ENCODE results near the gene HTRA1. TPM values are rescaled to one million over a fixed set of nuclear protein-coding genes. Genes with fewer than 3 reads are reported as not detected.

Gene HTRA1
- polyA plus RNA-seq, 1 donor from 2014 or later = 1.4 TPM

GRCh38 chr10:122484276-122485060, 23.1 kb downstream of the HTRA1 start:
- TF ChIP-seq MXI1 (conservative IDR thresholded peaks at IDR 0.05; ENCODE audit: poor library complexity, severe bottlenecking) (no peak), TAF1 (IDR thresholded peaks at IDR 0.05; ENCODE audit: low read depth) (no peak), CTCF (IDR thresholded peaks at IDR 0.05; ENCODE audit: poor library complexity, severe bottlenecking) (no peak), EZH2 (IDR thresholded peaks at IDR 0.05; ENCODE audit: borderline replicate concordance, insufficient read depth, low read length, poor library complexity, severe bottlenecking) (no peak), EP300 (conservative IDR thresholded peaks at IDR 0.05; ENCODE audit: poor library complexity, severe bottlenecking) (no peak), REST (IDR thresholded peaks at IDR 0.05; ENCODE audit: borderline replicate concordance) (no peak), RAD21 (conservative IDR thresholded peaks at IDR 0.05) (no peak), SMC3 (conservative IDR thresholded peaks at IDR 0.05; ENCODE audit: poor library complexity) (no peak), POLR2AphosphoS5 (IDR thresholded peaks at IDR 0.05) (no peak)
- Histone ChIP-seq H4K20me1 (ENCODE audit: insufficient read depth) (no peaks in the 10 kb centered on the region), H3K9me3 (ENCODE audit: low read length) (no peaks in the 10 kb centered on the region), H3K27ac (ENCODE audit: low read length) (no peak overlapping the region), H3K27me3 (ENCODE audit: insufficient read depth, low read depth, low read length) (no peaks in the 10 kb centered on the region), H3K9me2 (ENCODE audit: insufficient read depth, low read length) (no peaks in the 10 kb centered on the region), H3K4me3 (ENCODE audit: low read length) (no peak overlapping the region), H3K9ac (ENCODE audit: low read length) (no peak overlapping the region), H3K4me2 (ENCODE audit: low read length) (no peak overlapping the region), H2AFZ (ENCODE audit: low read depth, low read length) (no peak overlapping the region), H3F3A (ENCODE audit: insufficient read depth, low read length, poor library complexity, severe bottlenecking) (no peaks in the 10 kb centered on the region), H3K36me3 (ENCODE audit: insufficient read depth, low read length) (no peaks in the 10 kb centered on the region), H3K79me2 (replicated peaks; ENCODE audit: insufficient read depth, low read length) (no peaks in the 10 kb centered on the region)

- Histone ChIP-seq H3K27me3 (ENCODE audit: insufficient read depth, low read depth, low read length) (no peaks in the 10 kb centered on the region), H3K4me2 (ENCODE audit: low read length) (no peak overlapping the region), H3K9me2 (ENCODE audit: insufficient read depth, low read length) (no peaks in the 10 kb centered on the region), H3K9me3 (ENCODE audit: low read length) (no peaks in the 10 kb centered on the region), H4K20me1 (ENCODE audit: insufficient read depth) (no peaks in the 10 kb centered on the region), H3K4me3 (ENCODE audit: low read length) (no peak overlapping the region), H3K79me2 (replicated peaks; ENCODE audit: insufficient read depth, low read length) (no peaks in the 10 kb centered on the region), H3K9ac (ENCODE audit: low read length) (no peak overlapping the region), H2AFZ (ENCODE audit: low read depth, low read length) (no peak overlapping the region), H3K36me3 (ENCODE audit: insufficient read depth, low read length) (no peaks in the 10 kb centered on the region), H3F3A (ENCODE audit: insufficient read depth, low read length, poor library complexity, severe bottlenecking) (no peaks in the 10 kb centered on the region), H3K27ac (ENCODE audit: low read length) (no peak overlapping the region)
- no peak for TF ChIP-seq CTCF (IDR thresholded peaks at IDR 0.05; ENCODE audit: poor library complexity, severe bottlenecking)
- no peak for TF ChIP-seq POLR2AphosphoS5 (IDR thresholded peaks at IDR 0.05)
- no peak for TF ChIP-seq MXI1 (conservative IDR thresholded peaks at IDR 0.05; ENCODE audit: poor library complexity, severe bottlenecking)
- TF ChIP-seq TAF1 (IDR thresholded peaks at IDR 0.05; ENCODE audit: low read depth) = no peak
- TF ChIP-seq EZH2 (IDR thresholded peaks at IDR 0.05; ENCODE audit: borderline replicate concordance, insufficient read depth, low read length, poor library complexity, severe bottlenecking) = no peak
- TF ChIP-seq SMC3 (conservative IDR thresholded peaks at IDR 0.05; ENCODE audit: poor library complexity) = no peak
These were observed 24.3 kb downstream of the HTRA1 start for GRCh38 chr10:122485670-122486069.
